Neutrophil (primary cell): ENCODE results near the gene NPIPA3.
"Not testable (repeated sequence)": the region's sequence is repeated elsewhere in the genome, so short reads cannot be mapped to it uniquely, and the experiment has no call there.

Experiments
- H3K27ac ChIP-seq: fragments of 200-600 bp; sonication (generic); 2 replicates; pipeline ENCODE4 v1.5.1; 2016; ENCODE audit warnings: mild to moderate bottlenecking, moderate library complexity
- H3K27me3 ChIP-seq: fragments of 200-600 bp; sonication (generic); 2 replicates; pipeline ENCODE4 v1.6.0; 2016; ENCODE audit warnings: mild to moderate bottlenecking
- H3K36me3 ChIP-seq: fragments of 200-600 bp; sonication (generic); 2 replicates; pipeline ENCODE4 v1.5.1; 2017
- H3K4me1 ChIP-seq, 2 experiments: fragments of 200-600 bp in 1 of 2; sonication (generic) in 1 of 2; 1 replicate in 1 of 2; 2 replicates in 1 of 2; pipeline versions ENCODE4 v1.5.1 to v1.6.1; 2013 to 2016; ENCODE audit warnings: low read depth in 1 of 2, low read length in 1 of 2, mild to moderate bottlenecking in 1 of 2, moderate library complexity in 1 of 2; ENCODE audit not compliant: control insufficient read depth in 1 of 2, insufficient read depth in 1 of 2
- H3K4me3 ChIP-seq, 2 experiments: fragments of 200-600 bp in 1 of 2; sonication (generic) in 1 of 2; 1 replicate in 1 of 2; 2 replicates in 1 of 2; pipeline ENCODE4 v1.5.1; 2013 to 2016; ENCODE audit warnings: low read depth in 1 of 2, low read length in 1 of 2, mild to moderate bottlenecking in 1 of 2, moderate library complexity in 1 of 2
- H3K9me3 ChIP-seq: fragments of 200-600 bp; sonication (generic); 2 replicates; pipeline ENCODE4 v1.5.1; 2016
- TF ChIP-seq, protein P1 (sequence below): fragments of 200-600 bp; sonication (generic); IDR thresholded peaks from 2 replicates; pipeline ENCODE4 v1.5.1; 2016; ENCODE audit warnings: antibody characterized with exemption

The NPIPA3 gene

DNA sequence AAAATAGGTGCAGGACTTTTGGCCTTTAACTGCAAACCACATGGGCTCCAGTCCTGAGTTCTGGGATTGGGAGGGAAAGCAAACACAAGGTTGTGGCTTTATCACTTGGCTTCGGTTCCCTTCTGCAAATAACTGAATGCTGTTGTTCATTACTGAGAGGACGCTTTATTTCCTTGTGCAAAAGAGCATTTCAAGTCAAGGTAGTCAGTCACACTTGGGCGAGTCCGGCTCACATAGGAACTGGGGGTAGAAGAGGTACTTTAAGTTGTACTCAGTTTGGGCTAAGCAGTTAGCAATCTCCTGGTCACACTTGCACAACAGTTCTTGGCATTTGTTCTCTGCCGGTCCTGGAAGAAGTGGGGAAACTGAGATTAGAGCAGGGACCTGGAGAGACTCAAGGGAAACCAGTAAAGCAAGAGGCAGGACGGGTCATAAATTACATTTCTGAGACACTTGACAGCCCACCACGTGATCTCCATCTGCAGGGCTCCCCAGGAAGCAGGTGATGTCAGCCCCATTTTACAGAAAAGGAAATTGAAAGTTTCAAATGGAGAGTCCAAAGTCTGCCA, 30.7 kb upstream of the NPIPA3 start:
- Histone ChIP-seq H3K9me3 (no peaks in the 10 kb centered on the region), H3K36me3 (peaks cover 26% of the 10 kb centered on the region), H3K27ac (no peak overlapping the region), H3K27me3 (no peaks in the 10 kb centered on the region), H3K4me3 (no peak overlapping the region), H3K4me1 (no peaks in the 10 kb centered on the region)
- TF ChIP-seq, protein P1, sequence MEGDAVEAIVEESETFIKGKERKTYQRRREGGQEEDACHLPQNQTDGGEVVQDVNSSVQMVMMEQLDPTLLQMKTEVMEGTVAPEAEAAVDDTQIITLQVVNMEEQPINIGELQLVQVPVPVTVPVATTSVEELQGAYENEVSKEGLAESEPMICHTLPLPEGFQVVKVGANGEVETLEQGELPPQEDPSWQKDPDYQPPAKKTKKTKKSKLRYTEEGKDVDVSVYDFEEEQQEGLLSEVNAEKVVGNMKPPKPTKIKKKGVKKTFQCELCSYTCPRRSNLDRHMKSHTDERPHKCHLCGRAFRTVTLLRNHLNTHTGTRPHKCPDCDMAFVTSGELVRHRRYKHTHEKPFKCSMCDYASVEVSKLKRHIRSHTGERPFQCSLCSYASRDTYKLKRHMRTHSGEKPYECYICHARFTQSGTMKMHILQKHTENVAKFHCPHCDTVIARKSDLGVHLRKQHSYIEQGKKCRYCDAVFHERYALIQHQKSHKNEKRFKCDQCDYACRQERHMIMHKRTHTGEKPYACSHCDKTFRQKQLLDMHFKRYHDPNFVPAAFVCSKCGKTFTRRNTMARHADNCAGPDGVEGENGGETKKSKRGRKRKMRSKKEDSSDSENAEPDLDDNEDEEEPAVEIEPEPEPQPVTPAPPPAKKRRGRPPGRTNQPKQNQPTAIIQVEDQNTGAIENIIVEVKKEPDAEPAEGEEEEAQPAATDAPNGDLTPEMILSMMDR: no peak

DNA sequence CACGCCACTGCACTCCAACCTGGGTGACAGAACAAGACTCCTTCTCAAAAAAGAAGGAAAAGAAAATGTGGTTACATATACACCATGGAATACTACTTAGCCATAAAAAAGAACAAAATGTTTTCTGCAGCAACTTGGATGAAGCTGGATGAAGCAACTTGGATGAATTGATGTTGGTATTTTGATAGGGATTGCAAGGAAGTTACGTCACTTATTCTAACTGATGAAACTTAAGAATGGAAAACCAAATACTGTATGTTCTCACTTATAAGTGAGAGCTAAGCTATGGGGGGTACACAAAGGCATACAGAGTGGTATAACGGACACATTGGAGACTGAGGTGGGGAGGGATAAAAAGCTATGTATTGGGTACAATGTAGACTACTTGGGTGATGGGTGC, 26.6 kb upstream of the NPIPA3 start:
- H3K27ac ChIP-seq: no peak overlapping the region
- no peak overlapping the region for H3K4me3 ChIP-seq
- no peaks in the 10 kb centered on the region for H3K36me3 ChIP-seq
- H3K4me1 ChIP-seq: no peaks in the 10 kb centered on the region
- no peaks in the 10 kb centered on the region for H3K9me3 ChIP-seq
- H3K27me3 ChIP-seq: no peaks in the 10 kb centered on the region
- TF ChIP-seq, protein P1: no peak

DNA sequence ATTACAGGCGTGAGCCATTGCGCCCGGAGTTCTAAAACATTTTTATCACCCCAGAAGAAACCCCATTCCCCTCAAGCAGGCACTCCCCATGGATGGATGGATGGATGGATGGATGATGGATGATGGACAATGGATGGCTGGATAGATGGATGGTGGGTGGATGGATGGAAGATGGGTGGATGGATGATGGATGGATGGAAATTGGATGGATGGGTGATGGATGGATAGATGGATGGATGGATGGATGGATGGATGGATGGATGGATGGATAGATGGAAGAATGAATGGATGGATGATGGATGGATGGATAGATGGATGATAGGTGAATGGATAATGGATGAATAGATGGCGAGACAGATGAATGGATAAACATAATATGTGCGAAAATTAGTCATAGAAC, 25.6 kb upstream of the NPIPA3 start:
- Histone ChIP-seq H3K4me3 (no peak overlapping the region), H3K36me3 (no peaks in the 10 kb centered on the region)

DNA sequence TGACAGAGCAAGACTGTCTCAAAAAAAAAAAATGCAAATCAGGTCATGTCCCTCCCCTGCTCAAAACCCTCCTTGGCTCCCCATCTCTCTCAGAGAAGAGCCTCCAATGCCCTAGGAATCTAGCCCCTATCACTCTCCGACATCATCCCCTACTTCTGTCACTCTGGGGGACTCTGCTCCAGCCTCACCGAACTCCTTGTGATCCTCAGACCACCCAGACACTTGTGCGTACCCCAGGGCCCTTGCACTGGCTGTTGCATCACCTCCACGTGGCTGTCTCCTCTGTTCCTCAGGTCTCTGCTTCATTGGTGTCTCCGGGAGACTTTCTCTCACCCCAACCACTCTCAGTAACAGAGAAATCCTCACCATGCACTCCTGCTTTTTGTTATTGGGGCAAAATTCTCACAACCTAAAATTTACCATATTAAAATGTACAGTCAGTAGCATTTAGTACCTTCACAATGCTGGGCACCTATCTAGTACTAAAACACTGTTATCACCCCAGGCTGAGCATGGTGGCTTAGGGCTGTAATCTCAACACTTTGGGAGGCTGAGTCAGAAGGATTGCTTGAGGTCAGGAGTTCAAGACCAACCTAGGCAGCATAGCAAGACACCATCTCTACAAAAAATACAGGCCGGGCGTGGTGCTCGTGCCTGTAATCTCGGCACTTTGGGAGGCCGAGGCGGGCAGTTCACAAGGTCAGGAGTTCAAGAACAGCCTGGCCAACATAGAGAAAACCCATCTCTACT, 24.3 kb upstream of the NPIPA3 start:
- Histone ChIP-seq H3K27me3 (no peaks in the 10 kb centered on the region), H3K4me3 (no peak overlapping the region), H3K9me3 (no peaks in the 10 kb centered on the region), H3K4me1 (no peaks in the 10 kb centered on the region), H3K27ac (no peak overlapping the region), H3K36me3 (no peaks in the 10 kb centered on the region)
- TF ChIP-seq, protein P1: no peak

More for the DNA sequence above, 25.6 kb upstream of the NPIPA3 start:
- Histone ChIP-seq H3K4me1 (no peaks in the 10 kb centered on the region), H3K9me3 (no peaks in the 10 kb centered on the region), H3K27me3 (no peaks in the 10 kb centered on the region), H3K27ac (no peak overlapping the region)
- TF ChIP-seq, protein P1: no peak

DNA sequence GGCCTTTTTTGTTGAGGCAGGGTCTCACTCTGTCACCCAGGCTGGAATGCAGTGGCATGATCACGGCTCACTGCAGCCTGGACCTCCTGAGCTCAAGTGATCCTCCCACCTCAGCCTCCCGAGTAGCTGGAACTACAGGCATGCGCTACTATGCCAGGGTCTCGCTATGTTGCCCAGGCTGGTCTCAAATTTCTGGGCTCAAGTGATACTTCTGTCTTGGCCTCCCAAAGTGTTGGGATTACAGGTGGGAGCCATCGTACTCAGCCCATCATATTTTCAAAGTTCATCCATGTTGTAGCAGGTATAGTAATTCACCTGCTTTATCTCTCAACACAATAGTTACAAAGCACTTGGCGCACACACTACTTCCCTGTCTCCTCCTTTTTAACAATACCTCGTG, 22.8 kb upstream of the NPIPA3 start:
- H3K36me3 ChIP-seq, H3K4me1 ChIP-seq, H3K4me3 ChIP-seq, H3K9me3 ChIP-seq, H3K27me3 ChIP-seq, H3K27ac ChIP-seq: not testable (repeated sequence)

DNA sequence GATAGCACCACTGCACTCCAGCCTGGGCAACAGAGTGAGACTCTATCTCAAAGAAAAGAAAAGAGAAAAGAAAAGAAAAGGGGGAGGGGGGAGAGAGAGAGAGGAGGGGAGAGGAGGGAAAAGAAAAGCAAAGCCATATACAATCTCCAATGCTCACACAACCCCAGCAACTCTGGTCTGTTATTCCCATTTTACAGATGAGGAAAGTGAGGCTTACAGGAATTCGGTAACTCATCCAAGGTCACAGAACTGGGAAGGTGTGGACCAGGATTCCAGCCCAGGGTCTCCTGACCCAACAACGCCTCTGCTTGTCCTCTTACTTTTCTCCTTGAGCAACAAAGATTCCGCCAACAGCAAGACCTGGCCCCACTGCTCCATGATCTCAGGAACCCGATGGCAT, 22.1 kb upstream of the NPIPA3 start:
- H3K36me3 ChIP-seq: no peaks in the 10 kb centered on the region
- no peak overlapping the region for H3K4me3 ChIP-seq
- no peak overlapping the region for H3K27ac ChIP-seq
- H3K4me1 ChIP-seq: no peaks in the 10 kb centered on the region
- H3K9me3 ChIP-seq: no peaks in the 10 kb centered on the region
- TF ChIP-seq, protein P1: no peak
- no peaks in the 10 kb centered on the region for H3K27me3 ChIP-seq
